HG03039 (cell line): ENCODE data around the gene AACS.
A peak's percentile ranks its signal among the peaks of the same experiment; 100 is the strongest.
"Not testable (repeated sequence)": the region's sequence is repeated elsewhere in the genome, so short reads cannot be mapped to it uniquely, and the experiment has no call there.

Experiments used
- ATAC-seq: cut with Tn5 transposase; IDR thresholded peaks from one replicate; pipeline ENCODE4 v1.9.1; 2021; ENCODE audit warnings: mild to moderate bottlenecking, moderate library complexity; ENCODE audit not compliant: unreplicated experiment

AACS gene

DNA sequence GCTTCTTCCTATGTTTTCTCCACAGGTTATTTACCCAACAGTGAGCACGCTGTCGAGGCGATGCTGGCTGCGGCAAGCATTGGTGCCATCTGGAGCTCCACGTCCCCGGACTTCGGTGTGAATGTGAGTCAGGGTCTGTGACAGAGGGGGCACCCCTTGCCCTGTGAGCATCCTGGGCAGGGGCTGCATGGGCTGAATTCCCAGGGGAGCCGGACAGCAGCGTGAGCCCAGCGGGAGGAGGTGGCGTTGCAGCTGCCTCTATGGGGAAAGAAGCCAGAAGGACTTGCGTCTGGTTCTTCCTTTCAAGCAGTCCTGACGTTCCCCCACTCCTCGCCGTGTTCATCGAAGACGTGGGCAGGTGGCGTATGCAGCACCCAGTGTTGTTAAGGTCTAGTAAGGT is 26.2 kb downstream of the AACS start:
- ATAC-seq: no peak

DNA sequence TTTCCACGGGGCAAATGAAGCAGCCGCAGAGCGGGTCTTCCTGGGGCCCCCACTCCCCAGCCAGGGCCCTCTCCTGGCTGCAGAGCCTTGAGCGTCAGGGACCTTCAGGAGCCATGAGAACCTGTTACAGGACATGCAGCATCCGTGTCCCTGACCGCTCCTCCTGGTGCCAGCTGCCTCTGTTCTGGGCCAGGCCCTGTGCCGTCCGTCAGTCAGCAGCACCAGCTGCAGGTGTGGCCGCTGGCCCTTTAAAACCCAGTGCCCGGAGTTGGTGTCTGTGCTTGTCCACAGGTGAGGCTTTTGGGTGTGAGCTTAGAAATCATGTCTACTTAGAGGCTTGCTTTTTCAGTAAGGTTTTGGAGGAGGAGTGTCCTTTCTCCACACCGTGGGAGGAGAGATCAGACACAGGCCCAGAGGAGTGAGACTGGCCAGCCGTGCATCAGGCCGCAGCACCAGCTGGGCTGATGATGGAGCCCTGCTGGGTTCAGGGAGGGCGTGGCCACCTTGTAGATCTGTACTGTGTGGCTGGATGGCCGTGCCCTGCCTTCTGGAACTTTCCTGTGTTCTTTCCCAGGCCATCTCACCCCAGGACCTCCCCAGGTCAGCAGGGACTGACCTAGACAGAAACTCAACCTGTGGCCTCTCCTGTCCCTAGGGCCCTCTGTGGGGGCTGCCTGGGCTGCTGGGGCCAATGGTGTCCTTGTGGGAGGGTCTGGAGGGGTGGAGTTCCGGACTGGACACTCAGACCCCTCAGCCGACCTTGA is 27.1 kb downstream of the AACS start:
- no peak for ATAC-seq

DNA sequence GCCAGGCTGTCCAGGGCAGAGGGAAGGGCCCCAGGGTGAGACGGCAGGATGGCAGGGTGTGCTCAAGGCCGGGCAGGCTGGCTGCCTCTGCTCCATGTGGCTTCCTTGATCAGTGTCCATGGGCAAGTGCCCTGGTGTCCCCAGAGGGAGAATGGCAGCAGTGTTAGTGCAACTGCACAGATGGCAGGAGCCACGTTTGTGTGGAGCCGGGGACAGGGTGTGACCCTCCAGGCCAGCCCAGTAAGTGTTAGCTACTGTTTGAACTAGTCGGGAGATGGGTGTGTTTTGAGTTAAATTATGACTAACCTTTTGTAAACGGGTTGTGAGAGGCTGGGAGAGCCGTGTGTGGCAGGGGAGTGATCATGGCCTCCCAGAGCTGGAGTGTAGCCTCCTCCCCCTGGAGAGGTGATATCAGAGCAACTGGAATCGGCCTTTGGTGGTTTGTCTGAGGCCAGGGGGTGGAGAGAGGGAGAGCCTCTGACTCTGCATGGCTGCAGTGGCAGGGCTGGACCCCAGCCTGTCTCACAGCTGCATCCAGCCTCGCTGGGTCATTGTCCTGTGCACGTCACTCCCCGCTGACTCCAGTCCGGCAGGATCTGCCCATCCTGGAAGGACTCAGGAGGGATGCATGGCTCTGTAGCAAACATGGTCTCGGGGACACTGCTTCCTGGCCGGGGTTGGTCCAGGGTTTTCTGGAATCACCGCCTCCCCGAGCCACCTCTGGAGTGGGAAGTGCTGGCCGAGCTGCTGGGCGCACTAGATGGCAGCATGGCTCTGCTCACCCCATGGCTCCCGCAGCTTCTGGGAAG is 27.8 kb downstream of the AACS start:
- ATAC-seq: no peak

DNA sequence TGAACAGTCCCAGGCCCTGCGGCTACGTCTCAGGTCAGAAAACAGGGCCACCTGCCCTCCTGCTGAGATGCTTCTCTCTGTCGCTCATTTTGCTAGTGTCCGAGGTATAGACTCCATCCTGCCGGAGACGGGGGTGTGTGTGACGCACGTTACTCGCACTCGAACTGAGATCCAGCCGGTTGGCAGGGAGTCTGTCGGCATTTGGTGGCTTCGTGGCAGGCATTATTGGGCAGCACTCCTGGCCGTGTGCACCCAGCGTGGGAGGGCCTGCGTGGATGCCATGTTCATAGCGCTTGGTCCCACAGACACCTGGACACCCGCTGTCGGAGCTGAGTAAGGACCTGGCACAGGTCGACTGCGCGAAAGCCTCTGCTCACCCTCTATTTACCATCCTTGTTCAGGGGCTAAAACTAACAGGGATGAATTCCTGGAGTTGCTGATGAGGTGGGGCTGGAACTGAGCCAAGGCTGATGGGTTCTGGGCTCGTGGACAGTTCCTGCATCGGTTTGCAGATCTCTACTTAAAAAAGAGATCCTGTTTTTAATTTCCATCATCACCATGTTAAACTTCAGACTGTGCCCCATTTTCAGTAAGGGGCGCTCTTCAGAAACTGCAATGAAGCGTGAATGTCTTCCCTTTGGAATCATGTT is 28.6 kb downstream of the AACS start:
- no peak for ATAC-seq

DNA sequence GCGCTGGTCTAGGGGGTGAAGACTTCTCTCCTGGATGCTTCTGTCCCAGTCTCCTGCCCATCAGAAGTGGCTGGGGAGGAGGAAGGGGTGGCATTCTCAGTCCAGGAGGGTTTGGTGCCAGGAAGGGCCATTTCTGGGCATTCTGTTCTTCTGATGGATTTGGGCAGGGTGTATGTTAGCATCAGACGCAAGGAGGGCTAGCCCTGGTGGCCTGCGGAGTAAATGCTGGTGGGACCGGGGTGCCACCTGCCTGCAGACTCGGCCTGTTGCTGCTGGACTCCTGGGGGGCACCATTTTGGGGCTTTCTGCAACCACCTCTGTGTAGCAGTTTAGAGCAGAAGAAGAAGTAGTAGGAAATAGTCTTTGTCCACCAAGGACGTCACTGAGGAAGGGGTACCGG is 31.7 kb downstream of the AACS start:
- no peak for ATAC-seq

DNA sequence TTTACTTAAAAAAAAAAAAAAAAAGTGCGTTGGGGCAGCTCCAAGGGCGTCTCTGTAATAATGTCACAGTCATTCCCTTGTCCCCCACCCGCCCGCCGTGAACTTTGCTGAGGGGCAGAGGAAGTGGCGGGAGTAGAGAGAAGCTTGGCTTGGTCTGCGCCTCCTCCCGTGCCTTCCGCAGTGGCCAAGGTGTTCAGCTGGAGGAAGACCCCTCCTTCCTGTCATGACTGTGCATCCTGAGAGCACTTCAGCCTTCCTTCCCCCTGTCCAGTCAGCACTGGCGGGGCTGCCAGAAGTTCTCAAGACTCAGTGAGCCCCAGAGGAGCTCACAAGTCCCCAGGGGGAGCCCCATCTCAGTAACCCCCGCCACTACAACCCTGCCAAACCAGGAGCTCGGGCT is 32.2 kb downstream of the AACS start:
- no peak for ATAC-seq

DNA sequence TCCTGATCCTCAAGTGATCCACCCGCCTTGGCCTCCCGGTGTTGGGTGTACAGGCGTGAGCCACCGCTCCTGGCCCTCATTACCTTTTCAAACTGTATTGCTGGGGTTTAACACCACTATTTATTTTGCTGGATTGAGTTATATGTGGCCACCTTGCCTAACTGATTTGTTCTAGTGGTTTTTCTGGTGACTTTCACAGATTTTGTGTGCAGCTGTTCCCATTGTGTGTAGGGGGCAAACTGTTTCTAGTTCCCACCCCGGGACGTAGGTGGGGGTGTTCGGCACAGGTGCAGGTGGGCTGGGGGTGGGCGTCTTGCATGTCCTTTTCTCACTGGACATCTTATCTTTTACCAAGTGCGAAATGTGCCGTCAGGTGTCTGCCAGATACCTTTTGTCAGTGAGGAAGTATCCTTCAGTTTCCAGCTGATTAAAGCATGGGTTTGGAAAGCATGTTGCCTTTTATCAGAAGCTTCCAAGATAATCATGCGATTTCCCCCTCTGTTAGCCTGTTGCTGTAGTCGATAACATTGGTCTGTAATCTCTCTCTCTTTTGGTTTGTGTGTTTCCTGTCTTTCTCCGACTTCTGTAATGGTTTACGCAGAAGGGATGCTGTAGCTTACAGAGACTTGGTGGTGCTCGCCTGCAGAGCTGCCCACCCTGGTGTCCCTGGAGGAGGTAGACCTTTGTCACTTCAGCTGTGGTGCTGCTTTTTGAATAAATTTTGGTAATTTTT is 33.6 kb downstream of the AACS start:
- ATAC-seq: no peak

DNA sequence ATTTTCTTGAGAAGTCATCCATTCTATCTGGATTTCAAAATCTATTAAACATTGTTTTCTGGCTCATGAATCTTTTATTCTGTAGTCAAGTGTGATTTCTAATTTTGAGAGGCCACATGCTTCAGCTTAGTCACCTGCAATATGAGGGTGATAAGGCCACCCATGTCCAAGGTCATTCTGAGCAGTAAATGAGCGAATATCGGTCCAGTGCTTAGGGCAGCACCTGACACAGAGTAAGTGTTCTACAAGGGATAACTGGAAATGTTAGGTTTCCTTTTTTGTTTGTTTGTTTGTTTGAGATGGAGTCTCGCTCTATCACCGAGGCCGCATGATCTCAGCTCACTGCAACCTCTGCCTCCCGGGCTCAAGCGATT is 34.2 kb downstream of the AACS start:
- no peak for ATAC-seq

DNA sequence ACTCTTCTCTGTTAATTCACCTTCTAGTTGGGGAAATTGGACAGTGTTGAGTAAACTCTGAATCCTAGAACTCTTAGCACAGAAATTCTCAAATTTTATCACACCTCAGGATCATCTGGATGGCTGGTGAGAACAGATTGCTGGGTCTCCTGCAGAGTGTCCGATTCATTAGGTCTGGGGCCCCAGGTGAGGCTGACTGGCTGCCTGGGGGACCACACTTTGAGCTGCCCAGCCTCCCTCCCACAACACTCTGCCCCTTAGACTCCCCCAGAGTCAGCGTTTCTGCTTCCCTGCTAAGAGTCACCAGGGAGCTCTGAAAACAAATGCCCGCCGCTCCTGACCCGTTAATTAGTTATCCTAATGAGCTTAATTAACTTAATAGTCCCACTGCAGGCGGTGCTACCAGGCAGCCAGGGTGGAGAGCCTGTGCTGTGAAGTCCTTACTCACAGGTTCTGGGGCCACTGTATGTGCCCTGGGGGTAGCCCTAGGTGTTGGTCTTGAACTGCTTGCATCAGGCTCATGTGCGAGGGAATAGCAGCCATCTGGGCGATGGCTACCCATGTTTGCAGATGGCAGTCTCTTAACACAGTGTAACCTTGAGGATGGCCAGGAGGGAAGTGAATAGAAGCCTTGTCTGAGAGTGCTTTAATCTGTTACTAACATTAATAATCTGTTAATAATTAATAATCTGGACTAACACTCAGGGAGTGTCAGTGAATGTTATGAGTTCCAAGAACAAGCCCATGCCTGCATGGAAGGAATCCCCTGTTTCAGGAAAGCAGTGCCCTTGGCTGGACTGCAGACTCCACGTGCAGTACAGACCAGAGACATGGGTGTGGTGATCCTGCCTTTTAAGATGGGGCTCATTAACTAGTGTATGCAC is 35.6 kb downstream of the AACS start:
- no peak for ATAC-seq

DNA sequence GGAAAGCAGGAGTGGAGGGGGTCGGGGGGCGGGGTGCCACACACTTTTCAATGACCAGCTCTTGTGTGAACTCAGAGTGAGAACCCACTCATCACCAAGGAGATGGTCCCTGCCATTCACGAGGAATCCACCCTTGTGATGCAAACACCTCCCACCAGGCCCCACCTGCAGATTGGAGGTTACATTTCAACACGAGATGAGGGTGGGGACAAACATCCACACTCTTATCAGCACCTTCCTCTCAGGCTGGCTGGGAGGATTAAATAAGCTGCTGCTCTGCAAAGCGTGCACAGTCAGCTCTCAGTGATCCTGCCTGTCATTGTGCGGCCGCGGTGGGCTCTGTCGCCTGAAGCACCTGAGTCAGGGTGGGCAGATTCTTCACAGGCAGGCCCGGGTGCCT is 39.7 kb downstream of the AACS start:
- no peak for ATAC-seq

DNA sequence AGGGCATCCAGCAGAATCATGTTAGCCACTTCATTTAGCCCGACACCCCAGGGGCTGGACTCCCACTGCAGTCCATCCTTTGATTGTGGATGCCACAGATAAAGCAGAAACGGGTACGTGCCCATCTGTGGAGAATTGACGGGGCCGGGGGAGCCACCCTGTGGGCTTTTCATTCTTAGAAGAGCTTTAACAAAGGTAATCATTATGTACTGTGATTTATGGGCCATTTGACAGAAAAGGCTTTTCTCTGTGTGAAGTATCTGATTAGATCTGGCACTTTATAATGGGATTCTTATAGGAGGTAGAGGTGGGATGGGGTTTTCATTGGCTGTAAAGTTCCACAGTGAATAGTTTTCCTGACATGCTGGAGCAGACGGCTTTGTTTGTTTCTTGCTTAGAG is 40.4 kb downstream of the AACS start:
- no peak for ATAC-seq

DNA sequence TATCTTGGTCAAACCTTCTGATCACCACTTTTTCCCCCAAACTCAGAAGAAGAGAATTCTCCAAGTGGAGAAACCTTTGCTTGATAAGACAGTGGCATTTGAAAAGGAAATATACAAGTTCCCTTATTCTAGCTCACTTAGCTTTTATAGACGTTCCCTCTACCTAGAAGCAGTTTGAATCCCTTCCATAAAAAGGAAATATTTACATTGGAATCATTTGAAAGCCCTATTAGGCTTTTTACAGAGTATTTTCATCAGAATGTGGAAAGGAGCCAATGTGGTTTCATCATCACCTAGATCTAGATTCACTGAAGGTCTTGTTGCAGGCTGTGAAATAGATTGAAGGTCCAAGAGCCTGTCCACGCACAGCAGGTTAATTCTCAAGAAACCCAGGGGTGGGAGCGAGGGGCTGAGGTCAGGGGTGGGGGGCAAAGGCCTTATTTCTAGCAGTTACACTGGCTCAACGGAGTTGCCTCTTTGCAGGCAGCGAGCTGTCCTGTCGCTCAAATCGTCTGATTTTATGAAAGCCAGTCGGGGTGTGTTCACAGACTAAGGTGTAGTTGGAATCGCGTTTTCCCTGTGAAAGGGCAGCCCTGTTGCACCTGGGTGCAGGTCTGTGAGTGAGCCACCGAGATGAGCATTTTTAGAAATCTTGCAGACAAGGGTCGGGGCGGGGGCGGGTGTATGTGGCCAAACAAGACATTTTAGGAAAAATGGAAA is 45.6 kb downstream of the AACS start:
- no peak for ATAC-seq

DNA sequence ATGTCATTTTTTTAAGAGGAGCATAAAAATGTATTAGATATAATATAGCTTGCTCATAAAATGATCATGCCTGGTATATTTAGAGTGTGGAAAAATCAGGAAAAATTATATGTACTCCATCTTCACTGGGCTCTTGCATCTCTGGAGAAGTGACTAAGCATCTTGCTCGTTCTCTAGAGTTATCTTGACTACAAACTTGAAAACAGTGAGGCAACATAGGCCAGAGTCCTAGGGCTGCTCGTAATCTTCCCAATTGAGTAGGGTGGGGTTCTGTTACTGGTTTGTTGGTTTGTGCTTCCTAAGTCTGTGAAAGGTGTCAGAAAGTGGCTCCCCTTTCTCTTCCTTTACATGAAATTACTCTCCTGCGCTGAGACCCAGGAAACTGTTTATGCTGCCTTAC is 46.2 kb downstream of the AACS start:
- ATAC-seq: no peak

DNA sequence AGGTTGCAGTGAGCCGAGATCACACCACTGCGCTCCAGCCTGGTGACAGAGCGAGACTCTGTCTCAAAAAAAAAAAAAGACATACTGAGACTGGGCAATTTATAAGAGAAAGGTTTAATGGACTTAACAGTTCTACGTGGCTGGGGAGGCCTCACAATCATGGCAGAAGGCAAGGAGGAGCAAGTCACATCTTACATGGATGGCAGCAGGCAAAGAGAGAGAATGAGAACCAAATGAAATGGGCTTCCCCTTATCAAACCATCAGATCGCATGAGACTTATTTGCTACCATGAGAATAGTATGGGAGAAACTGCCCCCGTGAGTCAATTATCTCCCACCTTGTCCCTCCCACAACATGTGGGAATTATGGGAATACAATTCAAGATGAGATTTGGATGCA is 47.4 kb downstream of the AACS start:
- ATAC-seq: not testable (repeated sequence)

DNA sequence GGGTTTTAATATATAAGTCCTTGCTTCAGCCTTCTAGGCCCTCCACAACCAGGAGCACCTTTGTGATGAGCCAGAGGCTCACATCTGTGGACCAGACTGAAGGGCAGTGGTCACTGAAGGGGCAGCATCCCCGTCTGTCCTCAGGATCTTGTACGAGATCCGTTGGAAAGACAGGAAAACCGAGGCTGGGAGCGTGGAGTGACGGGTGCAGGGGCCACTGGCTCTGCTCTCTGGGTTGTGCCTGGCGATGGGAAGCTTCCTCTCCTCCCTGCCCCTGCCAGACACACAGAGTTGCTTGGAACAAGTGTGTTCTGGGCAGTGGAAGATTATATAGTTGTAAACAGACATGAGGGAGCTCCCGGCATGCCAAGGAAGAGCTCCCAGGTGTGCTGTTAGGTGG is 48.0 kb downstream of the AACS start:
- no peak for ATAC-seq

DNA sequence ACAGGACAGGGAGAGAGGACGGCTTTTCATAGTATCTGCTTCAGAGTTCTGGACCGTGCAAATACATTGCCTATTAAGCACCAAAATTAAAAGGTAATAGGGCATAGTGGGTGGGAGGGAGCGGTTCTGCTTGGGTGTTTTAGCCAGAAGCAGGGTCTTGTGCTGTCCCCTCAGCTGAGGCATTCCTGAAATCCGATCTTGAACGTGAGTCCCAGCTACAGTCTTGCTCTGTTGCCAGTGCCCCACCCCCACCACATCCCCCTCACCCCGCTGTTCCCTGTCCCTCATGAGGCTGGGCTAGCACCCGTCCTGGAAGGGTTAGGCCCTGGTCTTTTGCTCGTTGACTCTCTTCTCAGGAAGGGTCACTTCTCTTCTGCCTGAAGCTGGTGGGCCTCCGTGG is 48.6 kb downstream of the AACS start:
- ATAC-seq: no peak

DNA sequence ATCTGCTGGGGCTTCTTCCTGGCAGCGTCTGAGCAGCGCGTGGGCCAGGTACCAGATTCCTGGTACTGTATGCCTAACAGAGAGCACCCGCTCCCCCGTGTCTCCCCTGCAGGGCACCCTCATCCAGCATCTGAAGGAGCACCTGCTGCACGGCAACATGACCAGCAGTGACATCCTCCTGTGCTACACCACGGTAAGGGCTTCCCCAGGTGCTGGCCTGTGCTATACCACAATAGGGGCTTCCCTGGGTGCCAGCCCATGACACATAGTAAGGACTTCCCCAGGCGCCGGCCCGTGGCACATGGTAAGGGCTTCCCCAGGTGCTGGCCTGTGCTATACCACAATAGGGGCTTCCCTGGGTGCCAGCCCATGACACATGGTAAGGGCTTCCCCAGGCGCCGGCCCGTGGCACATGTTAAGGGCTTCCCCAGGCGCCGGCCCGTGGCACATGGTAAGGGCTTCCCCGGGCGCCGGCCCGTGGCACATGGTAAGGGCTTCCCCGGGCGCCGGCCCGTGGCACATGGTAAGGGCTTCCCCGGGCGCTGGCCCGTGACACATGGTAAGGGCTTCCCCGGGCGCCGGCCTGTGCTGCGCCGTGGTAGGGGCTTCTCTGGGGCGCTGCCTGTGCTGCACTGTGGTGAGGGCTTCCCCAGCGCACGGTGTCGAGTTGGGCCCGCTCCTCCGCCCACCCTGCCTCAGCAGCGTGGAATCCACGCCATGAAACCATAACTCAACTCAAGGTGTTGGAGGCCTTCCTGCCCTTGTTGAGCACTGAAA is 49.3 kb downstream of the AACS start:
- ATAC-seq: peak; percentile 66

DNA sequence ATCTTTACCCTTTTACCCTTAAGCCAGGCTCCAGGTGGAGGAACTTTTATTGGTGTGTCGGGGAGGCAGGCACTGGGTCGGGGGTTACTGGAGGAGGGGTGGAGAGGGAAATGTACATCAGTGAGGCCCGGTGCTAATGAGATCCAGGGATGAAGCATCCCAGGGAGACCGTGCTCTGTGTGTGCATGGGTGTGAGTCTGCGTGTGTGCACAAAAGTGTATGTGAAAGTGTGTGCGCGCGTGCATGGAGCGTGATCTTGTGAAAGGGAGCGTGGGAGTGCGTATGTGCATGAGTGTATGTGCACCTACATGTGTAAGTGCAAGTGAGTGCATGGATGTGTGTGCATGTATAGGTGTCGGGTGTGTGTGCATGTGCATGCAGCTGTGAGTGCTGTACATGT is 55.3 kb downstream of the AACS start:
- no peak for ATAC-seq

DNA sequence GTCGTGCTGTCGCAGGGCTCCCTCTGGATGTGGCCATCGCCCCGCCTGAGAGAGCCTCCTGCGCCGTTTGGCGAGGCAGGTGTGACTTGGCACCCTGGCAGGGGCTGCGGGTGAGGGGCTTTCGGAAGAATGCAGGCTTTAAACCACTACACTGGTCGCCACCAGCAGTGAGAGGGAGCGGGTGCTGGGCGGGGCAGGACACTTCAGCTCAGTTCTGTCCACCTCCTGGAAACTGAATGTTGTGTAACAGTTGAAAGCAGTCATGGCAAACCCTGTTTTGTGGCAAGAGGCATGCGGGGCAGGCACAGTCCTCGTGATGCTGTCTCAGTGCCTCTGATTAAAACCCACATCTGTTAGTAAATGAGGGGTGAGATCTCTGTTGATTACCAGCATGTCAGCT is 55.9 kb downstream of the AACS start:
- ATAC-seq: no peak
